Measurements from ENCODE around the gene HK1. TPM values are rescaled to one million over a fixed set of nuclear protein-coding genes. Genes with fewer than 3 reads are reported as not detected.
"Not testable (repeated sequence)": the region's sequence is repeated elsewhere in the genome, so short reads cannot be mapped to it uniquely, and the experiment has no call there.

Gene HK1
- 97.1 and 113 TPM in 2 replicates for total RNA-seq

- DNase-seq (ENCODE audit: low read depth in 2 of 2) = peak; percentile 36 to 41
These were observed at the start of gene HK1 for GRCh38 chr10:69278446-69278963. HK1 (plus strand) TSS chr10:69278496.

GRCh38 chr10:69229616-69229916, 48.7 kb upstream of the HK1 start:
- DNase-seq (ENCODE audit: low read depth in 2 of 2) = no peak

- no peak for DNase-seq (ENCODE audit: low read depth in 2 of 2)
These were observed 48.2 kb upstream of the HK1 start for GRCh38 chr10:69230128-69230527.

- DNase-seq (ENCODE audit: low read depth in 2 of 2) = no peak
These were observed 46.0 kb upstream of the HK1 start for GRCh38 chr10:69232252-69232651.

- DNase-seq (ENCODE audit: low read depth in 2 of 2) = no peak
These were observed 45.4 kb upstream of the HK1 start for GRCh38 chr10:69232736-69233480.

- DNase-seq (ENCODE audit: low read depth in 2 of 2) = no peak
These were observed 43.8 kb upstream of the HK1 start for GRCh38 chr10:69234447-69234846.

- DNase-seq (ENCODE audit: low read depth in 2 of 2) = peak; percentile 48 to 74
These were observed 40.7 kb upstream of the HK1 start for GRCh38 chr10:69237528-69238159.

- DNase-seq (ENCODE audit: low read depth in 2 of 2) = no peak
These were observed 39.2 kb upstream of the HK1 start for GRCh38 chr10:69239136-69239535.

GRCh38 chr10:69239816-69240434, 38.4 kb upstream of the HK1 start:
- DNase-seq (ENCODE audit: low read depth in 2 of 2) = peak in 1 of 2 donors; percentile 24

GRCh38 chr10:69240455-69240854, 37.8 kb upstream of the HK1 start:
- no peak for DNase-seq (ENCODE audit: low read depth in 2 of 2)

- no peak for DNase-seq (ENCODE audit: low read depth in 2 of 2)
These were observed 36.7 kb upstream of the HK1 start for GRCh38 chr10:69241575-69241974.

- DNase-seq (ENCODE audit: low read depth in 2 of 2) = no peak
These were observed 36.0 kb upstream of the HK1 start for GRCh38 chr10:69242040-69242851.

- no peak for DNase-seq (ENCODE audit: low read depth in 2 of 2)
These were observed 35.5 kb upstream of the HK1 start for GRCh38 chr10:69242852-69243212.

GRCh38 chr10:69243817-69244216, 34.5 kb upstream of the HK1 start:
- no peak for DNase-seq (ENCODE audit: low read depth in 2 of 2)

- DNase-seq (ENCODE audit: low read depth in 2 of 2) = no peak
These were observed 32.3 kb upstream of the HK1 start for GRCh38 chr10:69246036-69246435.

- DNase-seq (ENCODE audit: low read depth in 2 of 2) = no peak
These were observed 31.5 kb upstream of the HK1 start for GRCh38 chr10:69246581-69247312.

GRCh38 chr10:69247313-69247710, 31.0 kb upstream of the HK1 start:
- DNase-seq (ENCODE audit: low read depth in 2 of 2) = no peak

GRCh38 chr10:69248117-69248730, 30.1 kb upstream of the HK1 start:
- DNase-seq (ENCODE audit: low read depth in 2 of 2) = no peak

GRCh38 chr10:69250041-69250440, 28.3 kb upstream of the HK1 start:
- DNase-seq (ENCODE audit: low read depth in 2 of 2) = no peak

- not testable (repeated sequence) for DNase-seq (ENCODE audit: low read depth in 2 of 2)
These were observed 26.9 kb upstream of the HK1 start for GRCh38 chr10:69251417-69251816.

GRCh38 chr10:69253171-69253570, 25.1 kb upstream of the HK1 start:
- DNase-seq (ENCODE audit: low read depth in 2 of 2) = no peak

Data from dermis microvascular lymphatic vessel endothelial cell (primary cell).